HG03342 (cell line): ENCODE results near the gene CCDC127.
"Not testable (repeated sequence)": the region's sequence is repeated elsewhere in the genome, so short reads cannot be mapped to it uniquely, and the experiment has no call there.

Experiments
- ATAC-seq: cut with Tn5 transposase; IDR thresholded peaks from one replicate; pipeline ENCODE4 v1.9.1; 2021; ENCODE audit warnings: mild to moderate bottlenecking, moderate library complexity; ENCODE audit not compliant: unreplicated experiment

Gene CCDC127

DNA sequence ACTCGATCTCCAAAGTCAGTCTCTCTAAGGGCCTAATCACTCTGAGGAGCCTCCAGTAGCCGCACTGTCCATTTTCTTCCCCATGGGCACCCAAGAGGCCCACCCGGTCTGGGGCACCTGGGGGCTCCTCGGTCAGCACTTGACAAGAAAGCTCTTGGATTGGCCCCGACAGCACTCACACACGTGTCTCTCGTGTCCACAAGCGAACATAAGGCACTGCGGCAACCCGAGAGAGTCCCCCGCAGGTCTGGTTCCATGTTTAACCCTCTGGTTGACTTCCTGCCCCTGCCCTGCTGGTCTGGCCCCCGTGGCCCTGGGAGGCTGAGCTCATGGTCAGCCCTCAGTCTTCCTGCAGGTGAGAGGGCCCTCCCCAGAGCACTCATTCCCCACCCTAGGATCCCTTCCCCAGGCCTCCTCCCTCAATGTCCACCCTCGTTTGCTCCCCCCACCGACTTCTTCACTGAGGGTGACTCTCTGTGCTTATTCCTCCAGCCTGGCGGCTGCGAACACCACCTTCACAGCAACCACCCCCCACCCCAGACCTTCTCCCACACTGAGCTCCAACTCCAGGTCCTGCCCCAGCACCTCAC, 43.0 kb downstream of the CCDC127 start:
- ATAC-seq = no peak

- ATAC-seq = no peak
These were observed 43.7 kb downstream of the CCDC127 start for GRCh38 chr5:174291-174600.

GRCh38 chr5:173392-174290, 44.3 kb downstream of the CCDC127 start:
- no peak for ATAC-seq

DNA sequence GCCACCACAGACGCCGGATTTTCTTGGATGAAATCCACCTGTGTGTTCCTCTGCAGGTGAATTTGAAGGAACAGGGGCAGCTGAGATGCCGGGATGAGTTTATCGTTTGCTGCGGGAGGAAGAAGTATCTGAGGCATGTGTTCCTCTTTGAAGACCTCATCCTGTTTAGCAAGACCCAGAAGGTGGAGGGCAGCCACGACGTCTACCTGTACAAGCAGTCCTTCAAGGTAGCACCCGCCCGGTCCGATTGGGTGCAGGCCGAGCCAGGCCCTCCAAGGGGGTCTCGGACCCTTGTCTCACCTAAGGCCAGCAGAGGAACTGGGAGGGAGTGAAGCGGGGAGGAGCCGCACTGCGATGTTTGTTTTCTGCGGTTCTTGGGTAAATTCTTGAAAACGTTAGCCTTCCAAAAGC, 45.1 kb downstream of the CCDC127 start:
- no peak for ATAC-seq

GRCh38 chr5:172421-172820, 45.5 kb downstream of the CCDC127 start:
- no peak for ATAC-seq

DNA sequence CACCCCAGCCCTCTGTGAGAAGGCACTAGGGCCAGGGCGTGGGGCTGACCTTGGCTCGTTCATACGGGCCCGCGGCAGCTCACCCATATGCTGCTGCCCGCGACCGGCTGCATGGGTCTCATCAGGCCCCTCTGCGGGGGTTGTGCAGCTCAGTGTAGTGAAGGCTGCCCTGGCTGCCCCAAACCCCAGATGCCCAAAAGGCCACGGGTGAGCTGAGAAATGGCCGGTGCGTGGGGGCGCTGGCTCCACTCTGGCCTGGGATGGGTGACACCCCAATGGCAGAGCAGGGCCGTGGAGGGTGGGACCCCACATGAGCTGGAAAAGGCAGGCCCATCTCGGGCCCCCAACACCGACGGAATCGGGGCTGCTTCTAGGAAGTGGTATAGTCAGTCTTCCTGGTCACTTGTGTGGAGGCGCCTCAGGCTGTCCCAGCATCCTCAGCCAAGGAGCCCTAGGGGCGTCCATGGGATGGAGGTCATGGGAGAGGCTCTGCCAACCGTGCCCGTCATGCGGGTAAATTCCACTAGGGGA, 46.1 kb downstream of the CCDC127 start:
- no peak for ATAC-seq

DNA sequence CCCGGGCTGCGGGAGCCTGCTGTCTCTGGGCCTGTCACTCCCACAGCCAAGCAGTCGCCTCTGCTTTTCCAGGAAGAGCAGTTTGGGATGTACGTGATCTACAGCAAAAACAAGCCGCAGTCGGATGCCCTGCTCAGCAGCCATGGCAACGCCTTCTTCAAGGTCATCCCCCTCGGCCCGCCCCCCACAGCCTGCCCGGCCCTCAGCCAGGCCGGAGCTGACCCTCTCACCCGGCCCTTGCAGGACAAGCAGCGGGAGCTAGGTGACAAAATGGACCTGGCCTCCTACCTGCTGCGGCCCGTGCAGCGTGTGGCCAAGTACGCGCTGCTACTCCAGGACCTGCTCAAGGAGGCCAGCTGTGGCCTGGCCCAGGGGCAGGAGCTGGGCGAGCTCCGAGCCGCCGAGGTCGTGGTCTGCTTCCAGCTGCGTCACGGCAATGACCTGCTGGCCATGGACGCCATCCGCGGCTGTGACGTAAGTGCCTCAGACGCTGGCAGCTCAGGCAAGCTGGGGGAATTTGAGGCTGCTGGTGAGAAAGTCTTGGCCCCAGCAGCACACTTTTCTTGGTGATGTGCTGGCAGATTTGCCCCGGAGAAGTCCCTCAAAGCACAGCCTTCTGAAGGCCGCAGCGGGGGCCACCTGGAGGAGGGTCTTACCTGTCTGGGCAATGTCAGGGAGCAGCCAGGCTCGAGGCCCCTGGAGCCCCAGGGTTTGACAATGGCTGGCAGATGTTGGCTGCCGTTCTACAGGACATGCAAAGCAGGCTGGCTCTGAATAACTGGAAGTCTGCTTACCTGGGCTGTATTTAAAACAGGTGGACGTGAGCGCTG, 46.8 kb downstream of the CCDC127 start:
- no peak for ATAC-seq

DNA sequence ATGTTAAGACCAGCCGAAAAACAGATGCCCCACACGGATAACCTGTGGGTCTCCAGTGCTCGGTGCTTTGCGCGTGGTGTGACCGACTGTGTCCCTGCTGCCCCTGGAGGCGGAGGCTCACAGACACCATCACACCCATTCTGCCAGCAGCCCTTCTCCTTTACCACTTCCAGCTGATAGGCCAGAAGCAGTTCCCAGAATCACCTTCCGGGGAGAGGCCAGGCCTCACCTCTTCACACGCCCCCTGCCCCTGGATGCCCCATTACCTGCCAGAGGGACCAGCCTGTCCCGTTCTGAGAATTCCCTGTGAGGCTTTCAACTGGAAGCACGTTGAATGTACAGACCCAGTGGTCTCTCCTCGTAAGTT, 48.2 kb downstream of the CCDC127 start:
- ATAC-seq = no peak

DNA sequence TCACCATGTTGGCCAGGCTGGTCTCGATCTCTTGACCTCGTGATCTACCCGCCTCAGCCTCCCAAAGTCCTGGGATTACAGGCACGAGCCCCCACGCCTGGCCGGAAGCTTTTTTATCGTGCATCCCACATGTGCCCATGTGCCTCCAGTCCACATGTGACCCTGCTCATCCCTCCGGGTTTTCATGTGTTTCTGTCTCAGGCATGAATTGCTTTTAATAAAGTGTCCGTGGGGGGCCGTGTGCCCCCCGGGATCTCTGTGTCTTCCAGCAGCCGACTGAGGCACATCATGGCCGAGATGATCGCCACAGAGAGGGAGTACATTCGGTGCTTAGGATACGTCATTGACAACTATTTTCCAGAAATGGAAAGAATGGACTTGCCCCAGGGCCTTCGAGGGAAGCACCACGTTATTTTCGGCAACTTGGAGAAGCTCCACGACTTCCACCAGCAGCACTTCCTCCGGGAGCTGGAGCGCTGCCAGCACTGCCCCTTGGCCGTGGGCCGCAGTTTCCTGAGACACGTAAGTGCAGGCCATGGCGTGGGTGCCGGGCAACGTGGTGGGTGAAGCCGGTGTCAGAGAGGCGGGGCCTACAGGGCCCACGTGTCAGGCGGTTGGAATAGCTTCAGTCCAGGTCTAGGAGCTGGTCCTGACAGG, 48.8 kb downstream of the CCDC127 start:
- ATAC-seq = no peak

DNA sequence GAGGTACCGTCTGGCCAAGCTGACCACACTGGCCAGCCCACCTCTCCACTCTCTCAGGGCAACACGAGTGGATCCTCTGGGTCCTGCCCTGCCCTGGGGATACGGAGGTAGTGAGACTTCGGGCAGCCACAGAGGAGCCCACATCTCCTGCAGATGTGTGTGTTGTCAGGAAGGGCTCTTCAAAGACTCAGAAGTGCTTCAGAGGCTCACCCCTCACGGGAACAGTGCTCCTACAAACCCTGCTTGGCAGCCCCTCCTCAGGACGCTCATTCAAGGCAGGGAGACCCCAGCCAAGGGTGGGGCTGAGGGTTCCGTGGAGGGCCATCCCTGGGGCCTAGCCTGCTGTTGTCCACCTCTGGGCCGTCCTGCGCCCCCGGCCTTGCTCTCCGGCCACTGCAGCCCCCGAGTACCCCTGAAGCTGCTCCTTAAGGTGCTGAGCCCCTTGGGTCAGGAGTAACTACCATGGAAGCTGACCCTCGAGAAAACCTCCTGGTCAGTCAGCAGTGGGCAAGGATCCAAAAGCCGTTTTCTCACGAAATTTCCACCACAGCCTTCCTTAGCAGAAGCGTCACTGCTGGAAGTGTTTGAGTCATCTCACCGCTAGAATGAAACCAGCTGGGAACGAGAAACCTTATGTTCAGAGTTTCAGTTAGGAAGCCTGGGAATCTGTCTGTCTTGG, 49.8 kb downstream of the CCDC127 start:
- ATAC-seq = no peak

GRCh38 chr5:167511-167910, 50.4 kb downstream of the CCDC127 start:
- no peak for ATAC-seq

GRCh38 chr5:166441-167372, 51.2 kb downstream of the CCDC127 start:
- ATAC-seq = no peak

DNA sequence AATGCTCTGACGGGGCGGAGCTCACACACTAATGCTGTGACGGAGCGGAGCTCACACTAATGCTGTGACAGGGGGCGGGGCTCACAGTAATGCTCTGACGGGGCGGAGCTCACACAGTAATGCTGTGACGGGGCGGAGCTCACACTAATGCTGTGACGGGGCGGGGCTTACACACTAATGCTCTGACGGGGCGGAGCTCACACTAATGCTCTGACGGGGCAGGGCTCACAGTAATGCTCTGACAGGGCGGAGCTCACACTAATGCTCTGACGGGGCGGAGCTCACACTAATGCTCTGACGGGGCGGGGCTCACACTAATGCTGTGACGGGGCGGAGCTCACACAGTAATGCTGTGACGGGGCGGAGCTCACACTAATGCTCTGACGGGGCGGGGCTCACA, 53.2 kb downstream of the CCDC127 start:
- not testable (repeated sequence) for ATAC-seq

DNA sequence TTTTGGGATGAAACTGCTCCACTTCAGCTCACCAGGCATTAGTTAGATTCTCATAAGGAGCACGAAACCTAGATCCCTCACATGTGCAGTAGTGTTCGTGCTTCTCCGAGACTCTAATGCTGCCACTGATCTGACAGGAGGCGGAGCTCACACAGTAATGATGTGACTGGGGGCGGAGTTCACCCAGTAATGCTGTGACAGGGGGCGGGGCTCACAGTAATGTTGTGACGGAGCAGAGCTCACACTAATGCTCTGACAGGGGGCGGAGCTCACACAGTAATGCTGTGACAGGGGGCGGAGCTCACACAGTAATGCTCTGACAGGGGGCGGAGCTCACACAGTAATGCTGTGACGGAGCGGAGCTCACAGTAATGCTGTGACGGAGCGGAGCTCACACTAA, 53.7 kb downstream of the CCDC127 start:
- ATAC-seq = no peak

DNA sequence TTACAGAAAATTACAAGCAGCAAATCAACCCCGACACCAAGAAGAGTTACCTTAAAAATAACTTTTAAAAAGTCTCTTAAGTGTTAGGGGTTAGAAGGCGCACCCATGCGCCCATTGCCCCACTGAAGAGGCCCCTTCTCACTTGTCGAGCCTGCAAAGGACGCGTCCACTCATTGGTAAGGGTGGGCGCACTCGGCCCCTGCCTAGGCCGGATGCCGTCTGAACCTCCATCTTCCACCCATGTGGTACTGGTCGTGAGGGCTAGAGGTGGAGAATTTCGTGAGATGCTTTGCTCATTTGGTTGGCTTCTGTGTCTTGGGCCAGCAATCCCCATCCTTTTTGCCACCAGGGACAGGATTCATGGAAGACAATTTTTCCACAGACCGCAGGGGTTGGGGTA, 54.1 kb downstream of the CCDC127 start:
- ATAC-seq = no peak

GRCh38 chr5:163338-163620, 54.7 kb downstream of the CCDC127 start:
- no peak for ATAC-seq

DNA sequence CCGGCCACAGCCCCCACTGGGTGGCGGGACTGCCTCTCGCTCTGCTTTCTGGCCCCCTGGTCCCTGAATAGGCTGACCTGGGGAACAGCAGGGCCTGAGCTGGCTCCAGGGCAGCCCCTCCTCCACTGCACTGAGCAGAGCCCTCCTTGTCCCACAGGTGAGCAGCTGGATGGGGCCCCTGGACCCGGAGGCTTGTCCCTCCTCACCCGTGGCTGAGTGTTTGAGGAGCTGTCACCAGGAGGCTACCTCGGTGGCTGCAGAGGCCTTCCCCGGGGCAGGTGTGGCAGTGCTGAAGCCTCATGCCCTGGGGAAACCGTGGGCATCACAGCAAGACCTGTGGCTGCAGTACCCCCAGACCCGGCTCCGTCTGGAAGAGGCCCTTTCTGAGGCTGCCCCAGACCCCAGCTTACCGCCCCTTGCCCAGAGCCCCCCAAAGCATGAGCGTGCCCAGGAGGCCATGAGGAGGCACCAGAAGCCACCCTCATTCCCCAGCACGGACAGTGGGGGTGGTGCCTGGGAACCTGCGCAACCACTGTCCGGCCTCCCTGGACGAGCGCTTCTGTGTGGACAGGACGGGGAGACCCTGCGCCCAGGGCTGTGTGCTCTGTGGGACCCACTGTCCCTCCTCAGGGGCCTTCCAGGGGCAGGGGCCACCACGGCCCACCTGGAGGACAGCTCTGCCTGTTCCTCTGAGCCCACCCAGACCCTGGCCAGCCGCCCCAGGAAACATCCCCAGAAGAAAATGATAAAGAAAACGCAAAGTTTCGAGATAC, 55.2 kb downstream of the CCDC127 start:
- no peak for ATAC-seq

GRCh38 chr5:162190-162564, 55.8 kb downstream of the CCDC127 start:
- ATAC-seq = no peak

DNA sequence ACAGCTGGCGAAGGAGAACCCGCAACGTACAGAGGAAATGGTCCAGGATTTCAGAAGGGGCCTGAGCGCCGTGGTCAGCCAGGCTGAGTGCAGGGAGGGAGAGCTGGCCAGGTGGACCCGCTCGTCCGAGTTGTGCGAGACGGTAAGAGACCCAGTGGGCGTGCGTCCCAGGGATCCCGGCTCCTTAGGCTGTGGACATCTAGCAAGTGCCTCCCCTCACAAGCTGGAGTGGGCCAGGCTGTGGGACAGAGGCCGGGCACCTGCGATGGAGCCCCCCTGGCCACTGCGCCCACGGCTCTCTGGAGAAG, 56.2 kb downstream of the CCDC127 start:
- ATAC-seq = no peak
